ENCODE measurements around the gene STXBP4. TPM values are rescaled to one million over a fixed set of nuclear protein-coding genes. Genes with fewer than 3 reads are reported as not detected.

Gene STXBP4
- total and polyA plus RNA-seq, 5 experiments from 2014 or later = 3.1 to 6.4 (median 4.1) TPM

- ATAC-seq (no peak), DNase-seq (no peak)
- H3K9me3 Mint-ChIP-seq = no peaks in the 10 kb centered on the region
- no peak overlapping the region for H3K4me3 Mint-ChIP-seq
- POLR2A ChIA-PET = no interaction called here
- no peaks in the 10 kb centered on the region for H3K27me3 Mint-ChIP-seq
- H3K4me1 Mint-ChIP-seq = no peaks in the 10 kb centered on the region
- H3K36me3 Mint-ChIP-seq = peaks cover 0 to 32% (median 4%) of the 10 kb centered on the region in 3 donors
- no peak overlapping the region for H3K27ac Mint-ChIP-seq
Observed at GRCh38 chr17:55002458-55002857, 33.9 kb downstream of the STXBP4 start.

- ATAC-seq (no peak), DNase-seq (no peak)
- no peaks in the 10 kb centered on the region for H3K27me3 Mint-ChIP-seq
- no peaks in the 10 kb centered on the region for H3K4me1 Mint-ChIP-seq
- H3K27ac Mint-ChIP-seq = no peak overlapping the region
- no peaks in the 10 kb centered on the region for H3K9me3 Mint-ChIP-seq
- H3K4me3 Mint-ChIP-seq = no peak overlapping the region
- peaks cover 0 to 41% (median 14%) of the 10 kb centered on the region in 3 donors for H3K36me3 Mint-ChIP-seq
- POLR2A ChIA-PET = no interaction called here
Observed at GRCh38 chr17:55004484-55004883, 35.9 kb downstream of the STXBP4 start.

- DNase-seq = no peak
- no peak for ATAC-seq
Observed at GRCh38 chr17:55005520-55005919, 37.0 kb downstream of the STXBP4 start.

GRCh38 chr17:55023626-55024025, 55.1 kb downstream of the STXBP4 start:
- no peak for ATAC-seq
- Mint-ChIP-seq H3K4me1 (no peaks in the 10 kb centered on the region), H3K4me3 (no peak overlapping the region), H3K9me3 (no peaks in the 10 kb centered on the region), H3K36me3 (peaks cover 0 to 14% (median 9%) of the 10 kb centered on the region in 3 donors), H3K27me3 (no peaks in the 10 kb centered on the region), H3K27ac (no peak overlapping the region)
- DNase-seq = no peak
- POLR2A ChIA-PET = no interaction called here

More at GRCh38 chr17:55005520-55005919, 37.0 kb downstream of the STXBP4 start:
- Mint-ChIP-seq H3K36me3 (peaks cover 0 to 37% (median 13%) of the 10 kb centered on the region in 3 donors), H3K27me3 (no peaks in the 10 kb centered on the region), H3K9me3 (no peaks in the 10 kb centered on the region), H3K4me3 (no peak overlapping the region), H3K27ac (no peak overlapping the region), H3K4me1 (no peaks in the 10 kb centered on the region)
- POLR2A ChIA-PET = no interaction called here

- POLR2A ChIA-PET = no interaction called here
- Mint-ChIP-seq H3K4me3 (no peak overlapping the region), H3K36me3 (peaks cover 5 to 13% (median 9%) of the 10 kb centered on the region in 3 donors), H3K9me3 (no peaks in the 10 kb centered on the region), H3K4me1 (peaks cover 0 to 2% (median 0%) of the 10 kb centered on the region in 4 donors), H3K27ac (no peak overlapping the region), H3K27me3 (no peaks in the 10 kb centered on the region)
- DNase-seq (no peak), ATAC-seq (no peak)
Observed at GRCh38 chr17:55037828-55038227, 69.3 kb downstream of the STXBP4 start.

- Mint-ChIP-seq H3K27me3 (no peaks in the 10 kb centered on the region), H3K4me1 (peaks cover 0 to 2% (median 0%) of the 10 kb centered on the region in 4 donors), H3K4me3 (no peak overlapping the region), H3K36me3 (peaks cover 4 to 10% (median 10%) of the 10 kb centered on the region in 3 donors), H3K27ac (no peak overlapping the region), H3K9me3 (no peaks in the 10 kb centered on the region)
- DNase-seq = no peak
- ATAC-seq = no peak
- POLR2A ChIA-PET = no interaction called here
Observed at GRCh38 chr17:55038291-55038690, 69.7 kb downstream of the STXBP4 start.

GRCh38 chr17:55040611-55041010, 72.0 kb downstream of the STXBP4 start:
- no peak for ATAC-seq
- no peaks in the 10 kb centered on the region for H3K27me3 Mint-ChIP-seq

GRCh38 chr17:55053855-55054254, 85.3 kb downstream of the STXBP4 start:
- Mint-ChIP-seq H3K27ac (no peak overlapping the region), H3K9me3 (peaks cover 0 to 5% (median 0%) of the 10 kb centered on the region in 9 donors), H3K27me3 (no peaks in the 10 kb centered on the region), H3K4me3 (no peak overlapping the region), H3K36me3 (peaks cover 6 to 22% (median 12%) of the 10 kb centered on the region in 3 donors), H3K4me1 (no peaks in the 10 kb centered on the region)
- no peak for ATAC-seq
- no peak for DNase-seq
- POLR2A ChIA-PET = no interaction called here

More at GRCh38 chr17:55040611-55041010, 72.0 kb downstream of the STXBP4 start:
- no peaks in the 10 kb centered on the region for H3K9me3 Mint-ChIP-seq
- no peak overlapping the region for H3K27ac Mint-ChIP-seq
- H3K4me1 Mint-ChIP-seq = peaks cover 0 to 2% (median 0%) of the 10 kb centered on the region in 4 donors
- peaks cover 4 to 20% (median 20%) of the 10 kb centered on the region in 3 donors for H3K36me3 Mint-ChIP-seq
- DNase-seq = no peak
- no peak overlapping the region for H3K4me3 Mint-ChIP-seq
- POLR2A ChIA-PET = no interaction called here

GRCh38 chr17:55054429-55054828, 85.9 kb downstream of the STXBP4 start:
- DNase-seq (no peak), ATAC-seq (no peak)
- Mint-ChIP-seq H3K27me3 (no peaks in the 10 kb centered on the region), H3K4me3 (no peak overlapping the region), H3K27ac (no peak overlapping the region), H3K4me1 (no peaks in the 10 kb centered on the region), H3K9me3 (no peaks in the 10 kb centered on the region), H3K36me3 (peaks cover 0 to 16% (median 7%) of the 10 kb centered on the region in 3 donors)
- POLR2A ChIA-PET = no interaction called here

GRCh38 chr17:55056526-55056925, 88.0 kb downstream of the STXBP4 start:
- no peak overlapping the region for H3K4me3 Mint-ChIP-seq

GRCh38 chr17:55057184-55057583, 88.6 kb downstream of the STXBP4 start:
- DNase-seq = no peak
- no peak for ATAC-seq
- Mint-ChIP-seq H3K27ac (no peak overlapping the region), H3K9me3 (no peaks in the 10 kb centered on the region), H3K4me3 (no peak overlapping the region), H3K27me3 (no peaks in the 10 kb centered on the region), H3K4me1 (no peaks in the 10 kb centered on the region), H3K36me3 (peaks cover 0 to 4% (median 0%) of the 10 kb centered on the region in 3 donors)
- POLR2A ChIA-PET = no interaction called here

More at GRCh38 chr17:55056526-55056925, 88.0 kb downstream of the STXBP4 start:
- Mint-ChIP-seq H3K36me3 (peaks cover 0 to 4% (median 0%) of the 10 kb centered on the region in 3 donors), H3K9me3 (no peaks in the 10 kb centered on the region), H3K27me3 (no peaks in the 10 kb centered on the region), H3K27ac (no peak overlapping the region), H3K4me1 (no peaks in the 10 kb centered on the region)
- DNase-seq = no peak
- no peak for ATAC-seq
- POLR2A ChIA-PET = no interaction called here

- Mint-ChIP-seq H3K9me3 (no peaks in the 10 kb centered on the region), H3K4me3 (no peak overlapping the region), H3K4me1 (peaks cover 0 to 2% (median 0%) of the 10 kb centered on the region in 4 donors), H3K36me3 (peaks cover 0 to 4% (median 0%) of the 10 kb centered on the region in 3 donors), H3K27ac (no peak overlapping the region), H3K27me3 (no peaks in the 10 kb centered on the region)
- DNase-seq = no peak
- POLR2A ChIA-PET = no interaction called here
- ATAC-seq = no peak
Observed at GRCh38 chr17:55059724-55060123, 91.2 kb downstream of the STXBP4 start.

GRCh38 chr17:55062921-55063320, 94.4 kb downstream of the STXBP4 start:
- Mint-ChIP-seq H3K4me1 (peaks cover 0 to 2% (median 0%) of the 10 kb centered on the region in 4 donors), H3K27me3 (no peaks in the 10 kb centered on the region), H3K27ac (no peak overlapping the region), H3K9me3 (no peaks in the 10 kb centered on the region), H3K36me3 (no peaks in the 10 kb centered on the region), H3K4me3 (no peak overlapping the region)
- no peak for ATAC-seq
- no peak for DNase-seq
- POLR2A ChIA-PET = no interaction called here

Measured in naive thymus-derived CD8-positive, alpha-beta T cell (primary cell).